ENCODE measurements around the gene BCL2L14.

- TF ChIP-seq CTCF (IDR thresholded peaks at IDR 0.05): no peak
- TF ChIP-seq POLR2A (IDR thresholded peaks at IDR 0.05): no peak
- no peak for TF ChIP-seq POLR2AphosphoS5 (IDR thresholded peaks at IDR 0.05)
- TF ChIP-seq EP300 (IDR thresholded peaks at IDR 0.05): no peak
Observed at GRCh38 chr12:12033824-12034223, 36.9 kb upstream of the BCL2L14 start.
